GM21786 (cell line): Measurements from ENCODE around the gene FGF2.
"Not testable (repeated sequence)": the region's sequence is repeated elsewhere in the genome, so short reads cannot be mapped to it uniquely, and the experiment has no call there.

ENCODE experiments used
- ATAC-seq: cut with Tn5 transposase; IDR thresholded peaks from one replicate; pipeline ENCODE4 v1.9.1; 2021; ENCODE audit not compliant: unreplicated experiment

Gene FGF2

DNA sequence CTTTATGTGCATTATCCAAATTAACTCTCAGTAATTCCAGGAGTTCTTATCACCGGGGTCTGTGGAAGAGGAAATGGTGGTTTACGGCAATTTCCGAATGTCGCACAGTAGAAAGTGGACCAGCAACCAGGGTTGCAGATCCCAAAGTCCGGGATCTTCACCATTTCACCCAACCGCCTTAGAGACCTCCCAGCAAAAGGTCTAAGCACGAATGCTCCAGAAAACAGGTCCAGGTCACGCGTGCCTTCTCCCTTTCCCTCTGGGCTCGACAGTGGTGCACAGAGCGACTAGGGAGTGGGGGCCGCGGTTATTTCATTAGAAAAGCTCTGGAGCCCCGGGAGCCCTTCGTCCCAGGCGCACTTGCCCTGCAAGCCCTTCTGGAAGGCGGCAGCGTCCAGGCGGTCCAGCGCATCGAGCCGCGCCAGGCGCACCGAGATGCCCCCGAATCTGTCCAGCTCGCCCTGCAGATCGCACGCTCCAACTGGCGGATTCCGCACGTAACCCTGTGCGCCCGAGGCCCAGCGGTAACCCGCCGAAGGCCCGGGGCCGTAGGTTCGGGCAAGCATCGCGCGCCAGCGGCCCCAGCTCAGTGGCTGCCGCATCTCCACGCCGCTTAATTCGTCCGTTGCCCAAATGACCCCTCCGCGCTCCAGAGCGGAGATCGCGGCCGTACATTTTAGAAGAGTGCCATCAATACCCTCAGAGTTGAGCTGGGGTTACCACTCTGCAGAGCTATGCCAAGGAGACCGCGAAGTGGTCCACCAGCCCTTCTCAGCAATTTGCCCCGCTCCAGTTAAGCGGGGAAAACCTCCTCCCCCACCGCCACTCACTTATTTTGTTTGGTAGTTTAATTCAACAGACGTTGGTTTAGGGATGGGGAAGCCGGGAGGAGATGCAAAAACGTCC lies 95.6 kb downstream of the FGF2 start, which contains the start of gene NUDT6:
Gene NUDT6 (minus strand): TSS at position 627 of the 906 bp plus-strand sequence. CDS start 25 bp downstream, at position 602.
- peak; percentile 80 for ATAC-seq

DNA sequence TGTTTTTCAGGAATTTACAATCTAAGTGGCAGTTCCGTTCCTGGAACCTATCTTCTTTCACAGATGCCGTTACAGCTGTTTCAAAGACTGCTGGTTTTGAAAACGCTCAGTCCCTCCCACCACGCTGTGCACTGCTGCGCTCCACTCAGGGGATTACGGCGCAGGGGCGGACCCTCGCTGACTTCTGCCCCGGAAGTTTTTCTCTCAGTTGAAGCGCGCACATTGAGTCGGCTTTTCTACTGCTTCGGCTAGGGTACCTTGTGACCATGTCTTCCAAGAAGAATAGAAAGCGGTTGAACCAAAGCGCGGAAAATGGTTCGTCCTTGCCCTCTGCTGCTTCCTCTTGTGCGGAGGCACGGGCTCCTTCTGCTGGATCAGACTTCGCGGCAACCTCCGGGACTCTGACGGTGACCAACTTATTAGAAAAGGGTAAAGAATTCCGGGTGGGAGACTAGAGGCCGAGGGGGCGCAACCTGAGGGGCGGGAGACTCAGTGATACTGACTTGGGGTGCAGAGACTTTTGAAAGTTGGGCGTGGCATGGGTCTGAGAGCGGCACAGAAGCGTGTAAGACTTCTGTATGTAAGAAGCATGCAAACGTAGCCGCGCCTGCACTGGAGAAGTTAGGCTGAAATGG lies 96.4 kb downstream of the FGF2 start:
- peak; percentile 92 for ATAC-seq

DNA sequence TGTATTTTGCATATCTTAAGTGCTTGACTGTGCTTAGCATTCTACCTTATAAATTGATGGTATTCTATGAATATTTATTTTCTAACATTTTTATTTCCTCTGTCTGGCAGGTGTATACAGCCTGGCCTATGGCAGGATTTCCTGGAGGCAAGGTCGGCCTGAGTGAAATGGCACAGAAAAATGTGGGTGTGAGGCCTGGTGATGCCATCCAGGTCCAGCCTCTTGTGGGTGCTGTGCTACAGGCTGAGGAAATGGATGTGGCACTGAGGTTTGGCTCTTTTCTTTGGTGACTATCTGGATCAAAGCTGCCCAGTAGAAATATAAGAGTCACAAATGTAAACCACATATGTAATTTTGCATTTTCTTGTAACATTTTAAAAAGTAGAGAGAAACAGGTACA lies 102.3 kb downstream of the FGF2 start:
- ATAC-seq, result no peak

DNA sequence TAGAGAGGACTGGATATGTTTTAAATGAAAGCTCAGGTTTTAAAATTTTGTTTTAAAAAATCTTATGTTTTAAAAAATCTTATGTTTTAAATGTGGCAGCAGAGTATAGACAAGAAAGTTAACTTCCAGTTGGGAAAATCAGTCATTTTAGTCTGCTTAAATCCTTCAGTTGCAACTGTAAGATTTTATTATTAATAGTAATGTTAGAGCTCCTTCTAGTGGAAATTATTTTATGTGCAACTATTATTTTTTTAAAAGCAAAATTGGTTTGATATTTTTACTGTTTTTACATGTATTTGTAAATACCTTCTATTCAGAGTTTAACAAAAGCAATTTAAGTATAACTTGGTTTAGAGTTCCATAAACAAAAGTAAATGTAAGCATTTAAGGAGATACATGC lies 104.2 kb downstream of the FGF2 start:
- no peak for ATAC-seq

DNA sequence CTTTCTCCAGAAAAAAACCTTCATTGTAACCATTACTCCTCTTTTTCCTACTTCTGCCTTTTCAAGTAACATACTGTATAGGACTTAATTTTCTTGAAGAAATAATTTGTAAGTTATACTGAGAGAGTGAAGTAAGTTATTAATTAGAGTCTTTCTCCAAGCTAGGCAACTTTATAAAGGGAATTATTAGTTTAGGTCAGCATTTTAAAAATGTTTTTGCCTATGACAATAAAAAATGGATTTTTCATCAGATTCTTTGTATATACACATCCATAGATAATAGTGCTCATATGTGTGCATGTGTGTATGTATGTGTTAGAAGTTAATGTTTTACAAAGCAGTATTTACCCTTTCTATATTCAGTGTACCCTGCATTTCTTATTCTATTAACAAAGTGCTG lies 106.1 kb downstream of the FGF2 start:
- ATAC-seq, result no peak

DNA sequence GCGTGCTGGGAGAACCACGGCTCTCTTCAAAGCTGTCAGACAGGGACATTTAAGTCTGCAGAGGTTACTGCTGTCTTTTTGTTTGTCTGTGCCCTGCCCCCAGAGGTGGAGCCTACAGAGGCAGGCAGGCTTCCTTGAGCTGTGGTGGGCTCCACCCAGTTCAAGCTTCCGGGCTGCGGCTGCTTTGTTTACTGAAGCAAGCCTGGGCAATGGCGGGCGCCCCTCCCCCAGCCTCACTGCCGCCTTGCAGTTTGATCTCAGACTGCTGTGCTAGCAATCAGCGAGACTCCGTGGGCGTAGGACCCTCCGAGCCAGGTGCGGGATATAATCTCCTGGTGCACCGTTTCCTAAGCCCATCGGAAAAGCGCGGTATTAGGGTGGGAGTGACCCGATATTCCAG lies 118.5 kb downstream of the FGF2 start:
- ATAC-seq, result not testable (repeated sequence)

DNA sequence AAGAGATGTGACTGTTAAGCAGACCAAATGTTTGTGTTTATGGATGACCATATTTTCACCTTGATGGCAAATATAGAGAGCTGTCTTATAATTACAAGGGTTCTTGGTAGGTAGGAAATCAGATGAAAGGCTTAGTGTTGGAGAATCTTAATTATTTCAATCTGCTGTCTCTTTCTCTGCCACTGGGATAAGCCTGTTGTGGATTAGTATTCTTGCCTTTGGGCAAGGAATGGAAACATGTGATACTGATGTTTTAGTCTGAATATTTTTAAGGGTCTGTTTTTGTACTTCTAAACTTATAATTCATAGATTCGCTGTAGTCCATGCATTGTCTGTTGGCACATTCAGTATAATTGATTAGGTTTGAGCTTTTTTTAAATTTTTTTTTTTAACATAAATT lies 119.5 kb downstream of the FGF2 start:
- ATAC-seq, result no peak
